Vagina (tissue), 2 donors: ENCODE results near the gene RSPO1. TPM values are rescaled to one million over a fixed set of nuclear protein-coding genes. Genes with fewer than 3 reads are reported as not detected.
A peak's percentile ranks its signal among the peaks of the same experiment; 100 is the strongest.

Experiments
- DNase-seq, 2 donors: peaks; one replicate each; pipeline ENCODE4 v3.0.0-alpha.2; 2017; ENCODE audit errors: extremely low spot score in 2 of 2
- H3K27ac ChIP-seq: fragments of 200-600 bp; sonication (generic); one replicate; pipeline ENCODE4 v1.5.1; 2019
- H3K27me3 ChIP-seq: fragments of 200-600 bp; sonication (generic); one replicate; pipeline ENCODE4 v1.5.1; 2019
- H3K36me3 ChIP-seq, 2 donors: fragments of 200-600 bp; sonication (generic); one replicate each; pipeline ENCODE4 v1.5.1; 2017 to 2019
- H3K4me1 ChIP-seq: fragments of 200-600 bp; sonication (generic); one replicate; pipeline ENCODE4 v1.5.1; 2019
- H3K4me3 ChIP-seq, 2 donors: fragments of 200-600 bp; sonication (generic); 1 replicate in 1 of 2; 2 replicates in 1 of 2; pipeline ENCODE4 v1.5.1; 2016 to 2019
- H3K9me3 ChIP-seq: fragments of 200-600 bp; sonication (generic); one replicate; pipeline ENCODE4 v1.5.1; 2019
- POLR2A ChIP-seq, 2 donors: fragments of 450-650 bp; IDR thresholded peaks; one replicate each; pipeline ENCODE4 v1.6.1; 2017; ENCODE audit warnings: antibody characterized with exemption in 2 of 2, mild to moderate bottlenecking in 2 of 2, moderate library complexity in 2 of 2
- POLR2AphosphoS5 ChIP-seq, 2 donors: sonication (generic); formaldehyde crosslinking; IDR thresholded peaks; one replicate each; pipeline ENCODE4 v1.9.0; 2017; ENCODE audit warnings: antibody characterized with exemption in 2 of 2, mild to moderate bottlenecking in 2 of 2, low read depth in 1 of 2; ENCODE audit not compliant: insufficient read depth in 1 of 2
- intact Hi-C: fragments of 100-400 bp; cut with DNase I; formaldehyde crosslinking; loops from one replicate; pipeline ENCODE4 v1.15.1; 2023
- total RNA-seq: library from RNA; depleted of rRNA; stranded (reverse); fragments of >200 nt; gene quantifications from one replicate; pipeline ENCODE4 v1.2.3, GENCODE V29; 2016
- TF ChIP-seq, protein P1 (sequence below), 3 experiments: fragments of 450-650 bp in 2 of 3; fragments of 200-600 bp in 1 of 3; sonication (generic) in 1 of 3; IDR thresholded peaks; one replicate each; pipeline ENCODE4 v1.5.1; 2017 to 2019; ENCODE audit warnings: antibody characterized with exemption in 3 of 3, mild to moderate bottlenecking in 2 of 3, moderate library complexity in 2 of 3

The RSPO1 gene
- total RNA-seq, 1 donor from 2014 or later = 23.3 TPM

DNA sequence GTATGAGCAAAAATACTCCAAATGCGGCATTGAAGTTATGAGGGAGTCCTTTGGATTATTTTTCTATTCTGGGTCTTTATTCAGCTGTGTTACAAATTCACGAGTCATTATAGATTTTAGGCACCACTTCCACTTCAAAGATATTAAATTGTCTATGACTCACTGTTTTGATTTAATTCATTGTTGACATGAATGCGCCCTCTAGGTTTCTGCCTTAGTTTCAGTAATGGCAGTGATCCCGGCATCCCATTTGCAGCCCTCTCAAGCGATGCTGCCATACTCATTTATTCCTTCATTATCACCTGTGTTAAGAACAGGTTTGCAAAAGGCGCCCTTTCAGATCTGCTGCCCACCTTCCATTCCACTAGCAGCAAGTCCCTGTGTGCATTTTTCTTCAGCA lies 14.0 kb downstream of the RSPO1 start:
- Histone ChIP-seq H3K36me3 (no peaks in the 10 kb centered on the region), H3K27me3 (no peaks in the 10 kb centered on the region), H3K27ac (peak overlapping the region; percentile 61), H3K4me1 (peaks cover 25% of the 10 kb centered on the region), H3K4me3 (no peak overlapping the region), H3K9me3 (no peaks in the 10 kb centered on the region)
- TF ChIP-seq, protein P1, sequence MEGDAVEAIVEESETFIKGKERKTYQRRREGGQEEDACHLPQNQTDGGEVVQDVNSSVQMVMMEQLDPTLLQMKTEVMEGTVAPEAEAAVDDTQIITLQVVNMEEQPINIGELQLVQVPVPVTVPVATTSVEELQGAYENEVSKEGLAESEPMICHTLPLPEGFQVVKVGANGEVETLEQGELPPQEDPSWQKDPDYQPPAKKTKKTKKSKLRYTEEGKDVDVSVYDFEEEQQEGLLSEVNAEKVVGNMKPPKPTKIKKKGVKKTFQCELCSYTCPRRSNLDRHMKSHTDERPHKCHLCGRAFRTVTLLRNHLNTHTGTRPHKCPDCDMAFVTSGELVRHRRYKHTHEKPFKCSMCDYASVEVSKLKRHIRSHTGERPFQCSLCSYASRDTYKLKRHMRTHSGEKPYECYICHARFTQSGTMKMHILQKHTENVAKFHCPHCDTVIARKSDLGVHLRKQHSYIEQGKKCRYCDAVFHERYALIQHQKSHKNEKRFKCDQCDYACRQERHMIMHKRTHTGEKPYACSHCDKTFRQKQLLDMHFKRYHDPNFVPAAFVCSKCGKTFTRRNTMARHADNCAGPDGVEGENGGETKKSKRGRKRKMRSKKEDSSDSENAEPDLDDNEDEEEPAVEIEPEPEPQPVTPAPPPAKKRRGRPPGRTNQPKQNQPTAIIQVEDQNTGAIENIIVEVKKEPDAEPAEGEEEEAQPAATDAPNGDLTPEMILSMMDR (IDR thresholded peaks at IDR 0.05) = no peak
- no peak for TF ChIP-seq POLR2AphosphoS5 (IDR thresholded peaks at IDR 0.05; ENCODE audit: insufficient read depth in 1 of 2, low read depth in 1 of 2)
- TF ChIP-seq POLR2A (IDR thresholded peaks at IDR 0.05) = no peak
- DNase-seq = no peak
- intact Hi-C loops = no loop called here

GRCh38 chr1:37616330-37616729 lies 18.4 kb downstream of the RSPO1 start:
- Histone ChIP-seq H3K9me3 (no peaks in the 10 kb centered on the region), H3K27ac (peak overlapping the region; percentile 15), H3K36me3 (no peaks in the 10 kb centered on the region), H3K27me3 (no peaks in the 10 kb centered on the region), H3K4me3 (no peak overlapping the region), H3K4me1 (peaks cover 25% of the 10 kb centered on the region)
- TF ChIP-seq, protein P1 (IDR thresholded peaks at IDR 0.05) = no peak
- no peak for TF ChIP-seq POLR2A (IDR thresholded peaks at IDR 0.05)
- TF ChIP-seq POLR2AphosphoS5 (IDR thresholded peaks at IDR 0.05; ENCODE audit: insufficient read depth in 1 of 2, low read depth in 1 of 2) = no peak
- intact Hi-C loops = no loop called here
- DNase-seq = no peak

GRCh38 chr1:37614105-37614504 lies 20.6 kb downstream of the RSPO1 start:
- H3K27me3 ChIP-seq = no peaks in the 10 kb centered on the region
- no peak for TF ChIP-seq POLR2A (IDR thresholded peaks at IDR 0.05)
- TF ChIP-seq, protein P1 (IDR thresholded peaks at IDR 0.05) = no peak
- H3K36me3 ChIP-seq = no peaks in the 10 kb centered on the region
- intact Hi-C loops = no loop called here
- no peak overlapping the region for H3K27ac ChIP-seq
- no peaks in the 10 kb centered on the region for H3K9me3 ChIP-seq
- no peak overlapping the region for H3K4me3 ChIP-seq
- peaks cover 17% of the 10 kb centered on the region for H3K4me1 ChIP-seq
- DNase-seq = no peak

DNA sequence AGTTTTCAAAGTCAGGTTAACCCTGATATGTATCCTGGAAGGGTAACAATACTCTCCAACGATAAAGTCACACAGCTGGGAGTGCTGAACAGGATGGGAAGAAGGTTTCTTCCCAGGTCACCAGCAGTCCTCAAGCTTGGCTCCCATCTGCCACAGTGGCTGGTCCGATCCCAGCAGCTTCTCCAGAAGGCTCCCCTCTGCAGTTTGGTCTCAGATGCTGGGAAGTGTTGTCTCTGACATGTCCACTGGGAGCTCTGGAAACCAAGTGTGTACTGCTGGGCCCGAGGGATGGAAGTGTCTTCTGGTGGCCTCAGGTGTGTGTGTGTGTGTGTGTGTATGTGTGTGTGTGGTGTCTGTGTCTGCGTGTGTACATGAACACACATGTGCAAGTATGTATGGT lies 22.5 kb downstream of the RSPO1 start:
- intact Hi-C loops = no loop called here
- Histone ChIP-seq H3K4me1 (peaks cover 15% of the 10 kb centered on the region), H3K27me3 (no peaks in the 10 kb centered on the region), H3K27ac (no peak overlapping the region), H3K4me3 (no peak overlapping the region), H3K36me3 (no peaks in the 10 kb centered on the region), H3K9me3 (no peaks in the 10 kb centered on the region)
- TF ChIP-seq POLR2A (IDR thresholded peaks at IDR 0.05) (no peak), POLR2AphosphoS5 (IDR thresholded peaks at IDR 0.05; ENCODE audit: insufficient read depth in 1 of 2, low read depth in 1 of 2) (no peak)
- TF ChIP-seq, protein P1 (IDR thresholded peaks at IDR 0.05) = no peak
- DNase-seq = no peak

- H3K27me3 ChIP-seq = no peaks in the 10 kb centered on the region
- intact Hi-C loops = no loop called here
Measured at GRCh38 chr1:37609994-37610393, 24.7 kb downstream of the RSPO1 start.

More at GRCh38 chr1:37609994-37610393, 24.7 kb downstream of the RSPO1 start:
- peaks cover 23% of the 10 kb centered on the region for H3K4me1 ChIP-seq
- no peaks in the 10 kb centered on the region for H3K9me3 ChIP-seq
- H3K36me3 ChIP-seq = no peaks in the 10 kb centered on the region
- no peak overlapping the region for H3K4me3 ChIP-seq
- no peak for TF ChIP-seq POLR2A (IDR thresholded peaks at IDR 0.05)
- TF ChIP-seq POLR2AphosphoS5 (IDR thresholded peaks at IDR 0.05; ENCODE audit: insufficient read depth in 1 of 2, low read depth in 1 of 2) = no peak
- TF ChIP-seq, protein P1 (IDR thresholded peaks at IDR 0.05) = no peak
- no peak overlapping the region for H3K27ac ChIP-seq
- DNase-seq = no peak
